Measurements from ENCODE around the gene GTPBP1.

Gene GTPBP1

DNA sequence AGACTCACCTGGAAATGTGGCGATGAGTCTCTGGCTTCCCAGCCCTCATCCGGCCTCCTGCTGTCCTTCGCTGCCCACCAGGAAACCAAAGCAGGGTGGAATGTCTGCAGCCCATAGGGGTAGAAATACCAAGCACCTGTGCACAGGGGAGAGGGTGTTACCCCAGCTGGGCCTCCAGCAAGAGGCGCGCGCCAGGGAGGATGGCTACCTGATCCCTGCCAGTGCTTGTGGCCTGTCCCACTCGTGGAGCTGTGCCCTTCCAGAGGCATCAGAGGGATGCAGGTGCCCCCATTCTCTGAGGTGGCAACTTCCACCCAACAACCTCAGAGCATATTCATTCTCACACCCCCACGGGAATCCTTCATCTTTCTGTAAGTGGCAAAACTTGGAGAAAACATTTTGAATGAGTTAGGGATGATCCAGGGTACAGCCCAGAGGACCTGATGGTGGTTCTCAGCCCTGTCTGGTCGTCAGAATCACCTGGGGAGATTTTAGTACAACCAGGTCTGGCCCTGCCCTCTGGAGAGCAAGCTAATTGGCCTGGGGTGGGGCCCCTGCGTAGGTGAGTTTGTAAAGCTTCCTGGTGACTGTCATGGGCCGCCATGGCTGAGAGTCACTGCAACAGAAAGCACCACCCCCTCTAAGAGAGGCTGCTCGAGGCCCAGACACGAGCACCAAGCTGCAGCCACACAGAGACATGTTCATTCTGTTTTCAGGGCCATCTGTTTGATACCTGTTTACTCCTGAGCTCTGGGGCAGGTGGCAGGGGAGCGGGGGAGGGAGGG, 40.1 kb downstream of the GTPBP1 start:
- DNase-seq (ENCODE audit: insufficient read length): no peak
- peak; percentile 28; the same call in 1 of the 2 replicates for TF ChIP-seq POLR2A (IDR thresholded peaks at IDR 0.05; ENCODE audit: low read depth, low read length)
- no peak for TF ChIP-seq POLR2AphosphoS5 (IDR thresholded peaks at IDR 0.05; ENCODE audit: low read depth, low read length)
- no peak for TF ChIP-seq TAF1 (IDR thresholded peaks at IDR 0.05; ENCODE audit: borderline replicate concordance, low read depth, low read length)
- FAIRE-seq: no peak

DNA sequence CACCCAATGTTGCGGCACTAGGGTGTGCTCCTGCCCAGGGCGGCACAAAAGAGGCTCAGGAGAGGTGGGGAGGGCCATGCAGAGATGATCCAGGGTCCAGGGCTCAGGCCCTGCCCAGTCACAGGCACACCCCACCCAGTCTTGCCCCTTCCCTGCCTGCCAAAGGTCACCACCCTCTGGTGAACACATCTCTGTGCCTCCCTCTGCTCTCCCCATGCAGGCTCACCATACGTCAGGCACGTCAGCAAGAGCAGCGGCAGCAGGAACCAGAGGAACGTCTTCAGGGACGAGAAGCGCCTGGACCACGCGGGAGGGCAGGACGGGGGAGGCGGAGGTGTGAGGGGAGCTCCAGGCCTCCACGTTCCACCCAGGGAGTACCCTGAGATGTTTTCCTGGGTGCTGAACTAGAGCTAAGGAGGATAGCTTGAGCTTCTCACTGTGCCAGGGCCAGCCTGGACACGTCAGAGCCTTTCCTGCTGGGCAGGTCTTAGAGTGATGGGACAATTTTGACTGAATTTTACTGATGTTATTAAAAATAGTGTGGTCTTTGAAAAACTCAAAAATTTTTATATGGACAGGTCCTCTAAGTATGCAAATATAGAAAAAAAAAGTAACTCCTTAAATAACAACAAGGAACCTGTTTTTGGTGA, 42.9 kb downstream of the GTPBP1 start:
- FAIRE-seq: no peak

DNA sequence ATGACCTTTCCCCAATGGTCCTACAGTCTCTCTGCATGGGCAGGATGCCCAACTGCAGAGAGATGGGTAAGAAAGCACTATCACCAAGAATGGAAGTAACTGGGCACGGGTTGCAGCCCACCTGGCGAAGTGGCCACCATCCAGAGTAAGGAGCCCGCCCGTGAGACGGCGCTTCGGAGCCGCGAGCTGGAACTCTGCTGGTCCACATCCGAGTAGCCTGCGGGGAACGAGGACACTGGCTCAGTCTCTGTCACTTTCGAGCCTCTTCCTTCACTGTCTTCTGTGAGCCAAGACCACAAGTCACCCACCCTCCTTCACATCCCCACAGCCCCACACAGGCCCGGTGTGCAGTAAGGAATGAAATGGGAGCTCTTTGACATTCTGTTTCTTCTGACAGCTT, 44.4 kb downstream of the GTPBP1 start:
- FAIRE-seq (no peak), DNase-seq (ENCODE audit: insufficient read length) (no peak)
- TF ChIP-seq TAF1 (IDR thresholded peaks at IDR 0.05; ENCODE audit: borderline replicate concordance, low read depth, low read length) (no peak), POLR2A (IDR thresholded peaks at IDR 0.05; ENCODE audit: low read depth, low read length) (no peak)

More for the DNA sequence above, 42.9 kb downstream of the GTPBP1 start:
- TF ChIP-seq POLR2A (IDR thresholded peaks at IDR 0.05; ENCODE audit: low read depth, low read length) (no peak), TAF1 (IDR thresholded peaks at IDR 0.05; ENCODE audit: borderline replicate concordance, low read depth, low read length) (no peak), POLR2AphosphoS5 (IDR thresholded peaks at IDR 0.05; ENCODE audit: low read depth, low read length) (no peak)
- no peak for DNase-seq (ENCODE audit: insufficient read length)

DNA sequence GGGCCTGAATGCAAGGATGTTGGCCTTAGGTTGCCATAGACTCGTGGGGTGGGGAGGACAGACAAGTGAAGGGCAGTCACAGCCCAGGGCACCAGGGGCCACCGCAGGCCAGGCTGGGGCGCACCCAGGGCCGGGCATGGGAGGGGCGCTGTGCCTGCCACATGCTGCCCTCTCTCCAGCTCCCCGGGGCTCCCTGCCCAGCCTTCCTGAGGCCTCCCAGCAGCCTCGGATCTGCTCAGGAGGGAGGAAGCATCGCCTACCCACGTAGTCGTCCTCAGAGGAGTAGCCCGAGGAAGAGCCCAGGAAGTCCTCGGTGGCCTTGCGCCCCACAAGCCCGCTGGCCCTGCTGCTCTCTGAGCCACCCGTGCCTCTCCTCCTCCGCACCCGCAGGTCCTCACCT, 44.9 kb downstream of the GTPBP1 start:
- TF ChIP-seq POLR2AphosphoS5 (IDR thresholded peaks at IDR 0.05; ENCODE audit: low read depth, low read length) (no peak), POLR2A (IDR thresholded peaks at IDR 0.05; ENCODE audit: low read depth, low read length) (no peak), TAF1 (IDR thresholded peaks at IDR 0.05; ENCODE audit: borderline replicate concordance, low read depth, low read length) (no peak)
- no peak for FAIRE-seq

DNA sequence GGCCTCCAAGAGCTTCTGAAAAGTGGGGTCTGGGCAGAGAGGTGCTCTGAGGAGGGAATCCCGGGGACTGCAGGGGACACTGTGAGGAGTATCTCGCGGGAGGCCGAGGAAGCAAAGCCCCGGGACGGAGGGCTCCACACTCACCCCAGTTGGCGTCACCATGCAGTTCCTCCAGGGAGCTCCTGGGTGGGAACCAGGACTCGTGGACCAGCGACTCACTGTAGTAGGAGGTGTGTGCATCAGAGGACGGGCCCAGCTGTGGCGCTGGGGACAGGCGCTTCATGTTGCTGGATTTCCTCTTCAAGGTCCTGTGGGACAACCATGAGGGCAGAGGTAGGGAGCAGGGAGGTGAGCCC, 45.3 kb downstream of the GTPBP1 start:
- FAIRE-seq (no peak), DNase-seq (ENCODE audit: insufficient read length) (no peak)
- TF ChIP-seq TAF1 (IDR thresholded peaks at IDR 0.05; ENCODE audit: borderline replicate concordance, low read depth, low read length): no peak
- TF ChIP-seq POLR2AphosphoS5 (IDR thresholded peaks at IDR 0.05; ENCODE audit: low read depth, low read length): no peak
- no peak for TF ChIP-seq POLR2A (IDR thresholded peaks at IDR 0.05; ENCODE audit: low read depth, low read length)

More for the DNA sequence above, 44.9 kb downstream of the GTPBP1 start:
- DNase-seq (ENCODE audit: insufficient read length): no peak

DNA sequence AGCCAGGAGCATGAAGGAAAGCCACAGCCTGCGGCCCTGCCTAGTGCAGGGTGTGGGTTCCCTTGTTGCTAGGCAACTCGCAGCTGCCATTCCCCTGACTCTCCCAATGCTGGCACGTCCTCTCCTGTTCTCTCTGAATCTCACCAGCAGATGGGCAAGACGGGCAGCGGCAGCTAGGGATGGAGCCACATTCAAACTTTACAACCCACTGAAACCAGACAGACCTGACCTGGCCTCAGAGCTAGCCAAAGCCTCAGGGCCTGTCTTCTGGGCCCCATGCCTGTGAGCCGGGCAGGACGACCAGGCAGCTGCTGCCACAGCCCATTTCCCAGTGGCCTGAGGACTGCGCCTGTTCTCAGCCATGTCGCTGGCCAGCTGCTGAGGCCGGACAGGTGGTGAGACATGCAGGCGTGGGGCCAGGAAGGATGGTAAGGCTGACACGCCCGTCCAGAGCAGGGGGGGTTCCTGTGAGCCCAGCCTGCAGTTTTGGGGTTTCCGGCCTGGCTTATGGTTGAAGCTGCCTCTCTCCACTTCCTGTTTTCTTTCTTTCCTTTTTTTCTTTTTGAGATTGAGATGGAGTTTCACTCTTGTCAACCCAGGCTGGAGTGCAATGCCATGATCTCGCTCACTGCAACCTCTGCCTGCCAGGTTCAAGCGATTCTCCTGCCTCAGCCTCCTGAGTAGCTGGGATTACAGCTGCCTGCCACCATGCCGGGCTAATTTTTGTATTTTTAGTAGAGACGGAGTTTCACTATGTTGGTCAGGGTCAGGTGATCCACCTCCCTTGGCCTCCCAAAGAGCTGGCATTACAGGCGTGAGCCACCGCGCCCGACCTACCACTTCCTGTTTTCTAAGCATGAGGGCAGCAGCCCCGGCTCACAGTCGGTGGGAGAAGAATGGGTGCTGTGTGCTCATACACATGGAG, 45.9 kb downstream of the GTPBP1 start:
- FAIRE-seq: peak; percentile 97
- peak; percentile 81 for DNase-seq (ENCODE audit: insufficient read length)

DNA sequence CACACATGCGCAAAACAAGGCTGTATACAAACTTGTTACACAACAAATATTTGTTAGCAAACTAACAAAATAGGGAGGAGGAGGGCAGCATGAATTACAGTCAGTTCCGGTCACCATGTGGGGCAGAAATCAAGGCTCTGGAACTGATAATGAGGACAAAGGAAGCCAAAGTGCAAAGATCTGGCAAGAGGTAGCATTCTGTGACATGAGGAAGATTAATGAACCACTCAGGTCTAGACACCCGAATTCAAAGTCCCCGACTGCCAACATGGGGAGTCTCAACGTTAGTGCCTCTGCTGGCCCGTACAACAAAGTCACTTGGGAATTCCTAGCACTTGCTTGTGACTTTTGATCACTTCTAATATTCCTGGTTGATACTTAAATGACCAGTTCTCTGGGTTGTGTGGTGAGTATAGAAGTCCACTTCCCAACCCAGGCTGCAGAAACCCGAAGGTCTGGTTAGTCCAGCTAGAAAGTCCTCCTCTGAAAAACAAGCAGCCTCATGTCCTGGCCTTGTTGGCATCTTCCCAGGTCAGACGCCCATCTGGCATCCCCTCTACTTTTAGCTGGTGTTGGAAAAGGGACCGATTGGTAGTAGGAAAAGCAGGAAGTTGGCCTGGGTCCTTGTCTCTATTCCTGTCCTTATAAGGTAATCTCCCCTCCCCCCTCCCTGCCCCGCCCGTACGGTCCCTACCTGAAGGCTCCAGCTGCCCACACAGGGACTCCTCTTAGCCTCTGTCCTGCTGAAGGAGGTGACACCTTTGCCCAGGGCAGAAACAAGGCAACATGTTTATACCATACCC, 48.4 kb downstream of the GTPBP1 start:
- DNase-seq (ENCODE audit: insufficient read length) (no peak), FAIRE-seq (peak; percentile 70)
- TF ChIP-seq TAF1 (IDR thresholded peaks at IDR 0.05; ENCODE audit: borderline replicate concordance, low read depth, low read length) (no peak), POLR2AphosphoS5 (IDR thresholded peaks at IDR 0.05; ENCODE audit: low read depth, low read length) (no peak), POLR2A (IDR thresholded peaks at IDR 0.05; ENCODE audit: low read depth, low read length) (no peak)

More for the DNA sequence above, 45.9 kb downstream of the GTPBP1 start:
- no peak for TF ChIP-seq TAF1 (IDR thresholded peaks at IDR 0.05; ENCODE audit: borderline replicate concordance, low read depth, low read length)
- TF ChIP-seq POLR2A (IDR thresholded peaks at IDR 0.05; ENCODE audit: low read depth, low read length): no peak
- no peak for TF ChIP-seq POLR2AphosphoS5 (IDR thresholded peaks at IDR 0.05; ENCODE audit: low read depth, low read length)

DNA sequence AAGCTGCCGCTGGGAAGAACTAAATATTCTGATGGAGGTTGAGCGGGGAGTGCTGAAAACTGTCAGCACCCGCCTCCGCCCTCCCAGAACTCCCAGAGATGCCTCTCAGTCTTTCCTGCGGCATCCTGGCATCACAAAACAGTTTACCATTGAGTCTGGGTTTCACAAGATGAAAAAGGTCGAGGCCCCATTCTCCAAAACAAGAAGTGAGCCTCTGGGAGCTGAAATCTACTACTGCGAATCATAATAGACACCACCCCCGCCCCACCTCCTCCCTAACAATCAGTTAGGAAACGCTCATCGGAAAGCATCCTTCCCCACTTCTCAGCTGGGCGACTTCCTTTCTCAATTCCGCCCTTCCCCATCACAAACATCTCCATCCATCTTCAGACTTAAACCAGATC, 49.0 kb downstream of the GTPBP1 start:
- FAIRE-seq (no peak), DNase-seq (ENCODE audit: insufficient read length) (no peak)
- no peak for TF ChIP-seq TAF1 (IDR thresholded peaks at IDR 0.05; ENCODE audit: borderline replicate concordance, low read depth, low read length)
- TF ChIP-seq POLR2A (IDR thresholded peaks at IDR 0.05; ENCODE audit: low read depth, low read length): no peak
- no peak; the same call in 1 of the 2 replicates for TF ChIP-seq POLR2AphosphoS5 (IDR thresholded peaks at IDR 0.05; ENCODE audit: low read depth, low read length)

DNA sequence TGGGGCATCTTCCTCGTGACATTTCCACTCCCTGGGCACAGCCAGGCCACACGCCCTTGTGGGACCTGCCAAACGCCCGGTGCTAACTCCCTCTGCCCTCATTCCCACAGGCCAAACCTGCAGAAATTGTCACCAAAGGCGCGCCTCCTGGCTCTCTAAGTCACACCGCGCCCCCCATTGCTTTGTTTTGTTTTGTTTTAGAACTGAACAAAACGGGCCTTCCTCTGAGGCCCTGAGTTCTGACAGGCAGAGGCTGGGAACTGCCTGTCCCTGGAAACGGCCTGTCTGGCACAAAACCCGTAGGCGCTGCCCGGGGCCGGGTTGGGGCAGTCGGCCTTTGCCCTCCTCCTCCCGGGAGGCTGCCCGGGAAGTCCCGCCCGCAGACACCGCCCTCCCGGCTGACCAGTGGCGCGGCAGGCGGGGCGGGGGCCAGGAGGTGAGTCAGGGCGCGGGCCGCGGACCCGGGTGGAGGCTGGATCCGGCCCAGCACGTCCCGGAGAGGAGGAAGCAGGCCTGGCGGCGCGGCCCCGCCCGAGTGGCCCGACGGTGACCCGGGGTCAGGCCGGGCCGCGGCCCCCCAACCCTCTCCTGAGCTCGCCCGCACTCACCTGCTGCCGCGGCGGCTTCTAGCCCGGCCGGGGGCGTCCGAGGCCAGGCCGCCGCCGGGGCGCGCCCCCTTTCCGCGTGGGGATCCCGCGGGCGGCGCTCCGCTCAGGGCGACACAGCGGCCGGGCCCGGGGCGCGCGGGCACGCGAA, 49.6 kb downstream of the GTPBP1 start:
- no peak for TF ChIP-seq POLR2AphosphoS5 (IDR thresholded peaks at IDR 0.05; ENCODE audit: low read depth, low read length)
- TF ChIP-seq POLR2A (IDR thresholded peaks at IDR 0.05; ENCODE audit: low read depth, low read length): no peak
- TF ChIP-seq TAF1 (IDR thresholded peaks at IDR 0.05; ENCODE audit: borderline replicate concordance, low read depth, low read length): no peak
- FAIRE-seq (no peak), DNase-seq (ENCODE audit: insufficient read length) (peak; percentile 54)

All from GM12892 (cell line).